ENCODE measurements around the gene GSPT2.
"Not testable (repeated sequence)": the region's sequence is repeated elsewhere in the genome, so short reads cannot be mapped to it uniquely, and the experiment has no call there.

Gene GSPT2

GRCh38 chrX:51743179-51743957 lies at the start of gene GSPT2:
TSS of gene GSPT2 (plus strand) at chrX:51743442. CDS start at chrX:51743627, 185 bp downstream.
- peak; percentile 19 for DNase-seq (ENCODE audit: low read depth)

GRCh38 chrX:51694254-51694653 lies 49.0 kb upstream of the GSPT2 start:
- no peak for DNase-seq (ENCODE audit: low read depth)

GRCh38 chrX:51697397-51697796 lies 45.8 kb upstream of the GSPT2 start:
- no peak for DNase-seq (ENCODE audit: low read depth)

DNA sequence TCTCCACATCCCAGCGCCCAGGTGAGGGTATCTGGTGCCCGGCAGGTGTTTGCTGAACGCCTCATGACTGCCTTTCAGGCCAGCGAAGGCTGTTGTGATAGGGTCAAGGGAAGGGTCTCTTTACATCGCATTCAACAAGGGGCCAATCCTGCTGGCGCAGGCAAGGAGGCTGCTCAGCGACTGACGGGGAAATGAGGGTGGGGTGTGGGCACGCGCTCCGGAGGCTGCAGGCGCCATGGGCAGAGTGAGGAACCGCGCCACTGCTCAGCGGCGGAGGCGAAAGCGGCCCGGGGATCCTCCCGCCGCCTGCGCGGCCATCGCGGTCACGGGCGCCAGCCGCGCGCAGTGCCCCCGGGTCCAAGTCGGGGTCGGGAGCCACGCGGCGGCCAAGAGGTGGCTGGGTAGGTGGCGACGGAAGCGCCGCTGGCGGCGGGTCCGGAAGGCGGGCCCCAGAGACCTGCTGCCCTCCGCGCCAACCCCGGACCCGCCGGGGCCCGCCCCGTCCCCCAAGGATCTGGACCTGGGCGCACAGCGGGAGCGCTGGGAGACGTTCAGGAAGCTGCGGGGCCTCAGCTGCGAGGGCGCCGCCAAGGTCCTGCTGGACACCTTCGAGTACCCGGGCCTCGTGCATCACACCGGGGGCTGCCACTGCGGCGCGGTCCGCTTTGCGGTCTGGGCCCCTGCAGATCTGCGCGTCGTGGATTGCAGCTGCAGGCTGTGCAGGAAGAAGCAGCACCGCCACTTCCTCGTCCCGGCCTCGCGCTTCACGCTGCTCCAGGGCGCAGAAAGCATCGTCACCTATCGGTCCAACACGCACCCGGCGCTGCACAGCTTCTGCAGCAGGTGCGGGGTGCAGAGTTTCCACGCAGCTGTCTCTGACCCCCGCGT lies 32.7 kb upstream of the GSPT2 start, which contains the start of gene CENPVL1:
TSS of gene CENPVL1 (plus strand) at position 236 of the 888 bp plus-strand sequence. CDS start at position 236, 0 bp downstream.
- not testable (repeated sequence) for DNase-seq (ENCODE audit: low read depth)

- DNase-seq (ENCODE audit: low read depth) = not testable (repeated sequence)
These were observed 30.1 kb upstream of the GSPT2 start for GRCh38 chrX:51712943-51713647.

DNA sequence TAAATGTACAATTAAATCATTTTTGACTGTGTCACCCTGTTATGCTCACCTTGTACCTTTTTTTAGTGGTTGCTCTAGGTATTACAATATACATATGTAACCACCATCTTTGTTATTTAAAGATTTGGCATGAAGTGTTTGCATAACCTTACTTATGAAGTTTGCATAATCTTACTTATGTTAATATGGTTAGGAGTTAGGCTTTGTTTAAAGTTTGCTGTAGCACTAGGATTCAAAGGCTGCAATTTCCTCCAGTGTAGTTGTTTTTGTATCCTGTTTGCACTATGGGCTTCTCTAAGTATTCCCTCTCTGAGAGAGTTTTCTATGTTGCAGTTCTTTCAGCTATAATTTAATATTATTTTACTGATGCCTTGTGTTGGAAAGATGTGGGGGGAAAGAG lies 15.0 kb upstream of the GSPT2 start:
- no peak for DNase-seq (ENCODE audit: low read depth)

GRCh38 chrX:51737091-51737490 lies 6.2 kb upstream of the GSPT2 start:
- no peak for DNase-seq (ENCODE audit: low read depth)

- no peak for DNase-seq (ENCODE audit: low read depth)
These were observed 656 bp upstream of the GSPT2 start for GRCh38 chrX:51742586-51742985.

DNA sequence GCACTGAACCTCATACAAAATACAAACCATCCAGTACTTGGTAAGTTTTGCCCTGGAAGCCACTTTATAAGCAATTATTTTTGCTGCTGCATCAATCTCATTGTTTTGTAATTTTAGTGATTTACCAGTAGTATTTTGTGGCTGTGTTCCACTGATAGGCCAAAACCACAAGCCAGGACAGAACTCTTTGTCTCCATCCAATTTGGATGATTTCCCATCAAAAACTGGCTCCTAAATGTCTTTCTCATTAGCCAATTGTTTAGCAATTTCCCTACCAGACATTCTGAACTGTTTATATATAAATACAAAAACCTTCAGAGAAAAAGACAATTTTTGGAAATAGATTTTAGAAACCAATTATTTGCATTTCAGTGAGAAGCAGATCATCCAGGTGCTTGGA lies 4.4 kb downstream of the GSPT2 start:
- no peak for DNase-seq (ENCODE audit: low read depth)

DNA sequence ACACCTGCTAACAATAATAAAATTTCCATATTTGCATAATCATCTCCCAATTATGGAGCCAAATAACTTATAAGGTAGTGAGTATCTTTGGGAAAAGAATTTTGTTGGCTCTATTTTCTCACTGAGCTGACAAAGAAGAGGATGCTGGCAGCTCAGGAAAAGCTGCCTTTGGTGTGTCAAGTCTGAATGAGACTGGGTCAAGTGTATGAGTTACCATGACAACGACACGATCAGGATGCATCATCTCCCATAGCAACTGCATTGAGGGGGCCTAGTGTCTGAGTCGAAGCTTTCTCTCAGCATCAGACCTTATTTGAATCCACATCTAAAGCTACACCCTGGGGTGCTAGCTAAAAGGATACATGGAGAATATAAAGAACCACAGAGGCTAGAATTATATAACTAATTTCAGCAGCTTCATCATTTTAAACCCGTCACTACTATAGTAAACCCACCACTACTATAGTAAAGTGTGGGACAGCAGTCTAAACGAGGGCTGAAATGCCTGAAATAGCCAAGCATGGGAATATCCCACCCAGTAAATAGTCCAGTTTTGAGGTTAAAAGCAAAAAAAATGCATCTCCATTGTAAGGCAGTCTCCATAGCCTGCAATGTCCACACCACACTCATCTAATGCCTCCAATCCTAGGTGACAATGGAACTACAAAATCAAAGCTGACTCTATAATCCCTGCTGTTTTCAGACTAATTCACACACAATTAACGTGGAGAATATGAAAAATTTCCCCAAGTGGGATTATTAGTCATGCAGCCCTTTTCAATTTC lies 16.0 kb downstream of the GSPT2 start:
- DNase-seq (ENCODE audit: low read depth) = no peak

- DNase-seq (ENCODE audit: low read depth) = no peak
These were observed 17.4 kb downstream of the GSPT2 start for GRCh38 chrX:51760657-51761056.

- no peak for DNase-seq (ENCODE audit: low read depth)
These were observed 23.3 kb downstream of the GSPT2 start for GRCh38 chrX:51766546-51766945.

DNA sequence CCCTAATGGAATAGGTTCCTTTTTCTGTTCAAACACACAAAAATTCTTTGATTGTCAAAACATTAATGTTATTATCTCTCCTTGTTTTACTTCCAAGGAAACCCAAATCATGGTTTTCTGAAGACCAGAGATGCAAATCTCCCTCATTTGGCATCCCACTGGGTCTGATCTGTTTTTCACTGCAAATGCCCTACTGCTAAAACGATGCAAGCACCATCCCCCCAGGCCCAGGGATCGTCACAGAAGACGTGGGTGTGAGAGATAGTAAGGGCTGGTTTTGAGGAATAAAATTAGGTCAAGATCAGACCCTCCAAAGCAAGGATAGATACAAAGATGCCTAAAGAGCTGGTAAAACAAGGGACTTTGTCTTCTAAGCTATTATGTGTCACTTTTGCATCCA lies 33.6 kb downstream of the GSPT2 start:
- DNase-seq (ENCODE audit: low read depth) = no peak

GRCh38 chrX:51779306-51779705 lies 36.1 kb downstream of the GSPT2 start:
- DNase-seq (ENCODE audit: low read depth) = no peak

GRCh38 chrX:51795136-51795535 lies 51.9 kb downstream of the GSPT2 start:
- DNase-seq (ENCODE audit: low read depth) = no peak
